ENCODE measurements around the gene CTAG1B.

The CTAG1B gene

GRCh38 chrX:154599531-154599930 is 19.6 kb downstream of the CTAG1B start:
- Histone ChIP-seq H3K4me3 (ENCODE audit: low read depth in 1 of 2, low read length in 2 of 2) (no peak overlapping the region), H3K4me2 (ENCODE audit: insufficient read depth, low read length) (no peak overlapping the region), H4K20me1 (ENCODE audit: insufficient read depth, low read length) (no peaks in the 10 kb centered on the region), H2AFZ (ENCODE audit: low read depth, low read length) (no peak overlapping the region), H3K9ac (ENCODE audit: low read depth, low read length) (no peak overlapping the region), H3K4me1 (ENCODE audit: insufficient read depth, low read length) (0 out of 2 replicates have a peak, but pooled peaks cover 2% of the 10 kb centered on the region), H3K9me3 (ENCODE audit: insufficient read depth, low read length, severe bottlenecking) (no peaks in the 10 kb centered on the region), H3K27ac (ENCODE audit: low read length) (no peak overlapping the region), H3K27me3 (ENCODE audit: insufficient read depth, low read length, poor library complexity) (no peaks in the 10 kb centered on the region), H3K79me2 (ENCODE audit: insufficient read depth, low read length) (no peaks in the 10 kb centered on the region), H3K36me3 (ENCODE audit: insufficient read depth, low read length) (no peaks in the 10 kb centered on the region)
- ATAC-seq (ENCODE audit: insufficient read depth, low read depth) = no peak
- no peak for DNase-seq
- TF ChIP-seq EZH2 (IDR thresholded peaks at IDR 0.05; ENCODE audit: borderline replicate concordance, low read depth, low read length, severe bottlenecking) = no peak
- TF ChIP-seq CTCF (IDR thresholded peaks at IDR 0.05; ENCODE audit: borderline replicate concordance, extremely low read depth, low read length, poor library complexity, severe bottlenecking) = no peak

- Histone ChIP-seq H2AFZ (ENCODE audit: low read depth, low read length) (no peak overlapping the region), H3K4me2 (ENCODE audit: insufficient read depth, low read length) (no peak overlapping the region), H3K4me1 (ENCODE audit: insufficient read depth, low read length) (0 out of 2 replicates have a peak, but pooled peaks cover 2% of the 10 kb centered on the region), H3K79me2 (ENCODE audit: insufficient read depth, low read length) (no peaks in the 10 kb centered on the region), H3K36me3 (ENCODE audit: insufficient read depth, low read length) (no peaks in the 10 kb centered on the region), H3K9me3 (ENCODE audit: insufficient read depth, low read length, severe bottlenecking) (no peaks in the 10 kb centered on the region), H3K27me3 (ENCODE audit: insufficient read depth, low read length, poor library complexity) (no peaks in the 10 kb centered on the region), H3K27ac (ENCODE audit: low read length) (no peak overlapping the region), H3K9ac (ENCODE audit: low read depth, low read length) (no peak overlapping the region), H3K4me3 (ENCODE audit: low read depth in 1 of 2, low read length in 2 of 2) (no peak overlapping the region), H4K20me1 (ENCODE audit: insufficient read depth, low read length) (no peaks in the 10 kb centered on the region)
- no peak for TF ChIP-seq CTCF (IDR thresholded peaks at IDR 0.05; ENCODE audit: borderline replicate concordance, extremely low read depth, low read length, poor library complexity, severe bottlenecking)
- TF ChIP-seq EZH2 (IDR thresholded peaks at IDR 0.05; ENCODE audit: borderline replicate concordance, low read depth, low read length, severe bottlenecking) = no peak
- DNase-seq (no peak), ATAC-seq (ENCODE audit: insufficient read depth, low read depth) (no peak)
Observed at GRCh38 chrX:154598656-154599055, 20.4 kb downstream of the CTAG1B start.

- no peak for ATAC-seq (ENCODE audit: insufficient read depth, low read depth)
- Histone ChIP-seq H3K27ac (ENCODE audit: low read length) (no peak overlapping the region), H2AFZ (ENCODE audit: low read depth, low read length) (no peak overlapping the region)
Observed at GRCh38 chrX:154597221-154597620, 21.9 kb downstream of the CTAG1B start.

More at GRCh38 chrX:154597221-154597620, 21.9 kb downstream of the CTAG1B start:
- no peak for DNase-seq
- no peak overlapping the region for H3K9ac ChIP-seq (ENCODE audit: low read depth, low read length)
- TF ChIP-seq CTCF (IDR thresholded peaks at IDR 0.05; ENCODE audit: borderline replicate concordance, extremely low read depth, low read length, poor library complexity, severe bottlenecking) (no peak), EZH2 (IDR thresholded peaks at IDR 0.05; ENCODE audit: borderline replicate concordance, low read depth, low read length, severe bottlenecking) (no peak)
- 0 out of 2 replicates have a peak, but pooled peaks cover 2% of the 10 kb centered on the region for H3K4me1 ChIP-seq (ENCODE audit: insufficient read depth, low read length)
- H3K4me2 ChIP-seq (ENCODE audit: insufficient read depth, low read length) = no peak overlapping the region
- H3K36me3 ChIP-seq (ENCODE audit: insufficient read depth, low read length) = no peaks in the 10 kb centered on the region
- no peaks in the 10 kb centered on the region for H3K9me3 ChIP-seq (ENCODE audit: insufficient read depth, low read length, severe bottlenecking)
- no peak overlapping the region for H3K4me3 ChIP-seq (ENCODE audit: low read depth in 1 of 2, low read length in 2 of 2)
- no peaks in the 10 kb centered on the region for H4K20me1 ChIP-seq (ENCODE audit: insufficient read depth, low read length)
- no peaks in the 10 kb centered on the region for H3K79me2 ChIP-seq (ENCODE audit: insufficient read depth, low read length)
- H3K27me3 ChIP-seq (ENCODE audit: insufficient read depth, low read length, poor library complexity) = no peaks in the 10 kb centered on the region
